NOMO-1 treated with DMSO at 0.1 percent for 48 hours (cell line): ENCODE measurements around the gene TBC1D16.

Experiments
- DNase-seq: peaks from one replicate; lab custom pipeline; 2025; ENCODE audit not compliant: unreplicated experiment; lab: John Stamatoyannopoulos, UW

The TBC1D16 gene

DNA sequence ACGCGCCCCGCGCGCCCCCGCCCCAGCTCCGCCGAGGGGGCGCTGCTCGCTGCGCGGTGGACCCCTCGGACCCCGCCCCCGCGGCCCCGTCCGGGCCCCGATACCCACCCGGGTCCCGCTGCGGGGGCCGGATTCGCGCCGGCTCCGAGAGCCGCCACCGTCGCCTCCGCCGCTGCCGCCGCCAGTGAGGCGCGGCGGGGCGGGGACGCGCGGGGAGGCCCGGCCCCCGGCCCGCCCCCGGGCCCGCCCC lies at the start of gene TBC1D16:
Gene TBC1D16 (minus strand): TSS at position 186 of the 250 bp plus-strand sequence. CDS start 22,325 bp downstream, outside the sequence.
- no peak for DNase-seq

DNA sequence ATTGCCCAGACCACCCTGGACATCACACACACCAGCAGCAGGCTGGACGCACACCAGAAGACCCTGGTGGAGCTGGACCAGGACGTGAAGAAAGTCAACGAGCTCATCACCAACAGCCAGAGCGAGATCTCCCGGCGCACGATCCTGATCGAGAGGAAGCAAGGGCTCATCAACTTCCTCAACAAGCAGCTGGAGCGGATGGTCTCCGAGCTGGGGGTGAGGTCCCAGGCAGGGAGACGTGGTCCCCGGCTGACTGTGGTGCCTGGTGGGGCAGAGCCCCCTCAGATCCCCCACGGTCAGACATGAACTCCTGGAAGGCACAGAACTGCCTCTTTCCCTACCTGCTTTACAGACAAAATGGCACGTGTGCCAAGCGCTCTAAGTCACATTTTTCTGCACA lies 49.1 kb upstream of the TBC1D16 start:
- no peak for DNase-seq

GRCh38 chr17:80083136-80083661 lies 47.5 kb upstream of the TBC1D16 start:
- DNase-seq, result no peak

GRCh38 chr17:80082403-80083135 lies 46.9 kb upstream of the TBC1D16 start:
- peak; percentile 58 for DNase-seq

GRCh38 chr17:80081596-80081995 lies 45.9 kb upstream of the TBC1D16 start:
- no peak for DNase-seq

DNA sequence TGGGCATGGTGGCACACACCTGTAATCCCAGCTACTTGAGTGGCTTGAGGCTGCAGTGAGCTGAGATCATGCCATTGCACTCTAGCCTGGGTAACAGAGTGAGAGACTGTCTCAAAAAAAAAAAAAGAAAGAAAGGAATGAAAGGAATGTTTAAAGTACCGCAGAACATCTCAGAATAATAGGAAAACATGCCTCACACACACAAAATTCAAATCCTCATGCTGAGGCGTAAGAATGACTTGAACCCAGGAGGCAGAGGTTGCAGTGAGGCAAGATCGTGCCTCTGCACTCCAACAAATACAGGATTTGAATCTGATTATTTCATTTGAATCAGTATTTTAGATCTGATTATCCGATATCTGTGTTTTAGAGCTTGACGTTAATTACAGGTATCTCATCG lies 44.4 kb upstream of the TBC1D16 start:
- no peak for DNase-seq

GRCh38 chr17:80072410-80072809 lies 36.7 kb upstream of the TBC1D16 start:
- DNase-seq, result no peak

GRCh38 chr17:80071116-80071841 lies 35.6 kb upstream of the TBC1D16 start:
- DNase-seq, result no peak

DNA sequence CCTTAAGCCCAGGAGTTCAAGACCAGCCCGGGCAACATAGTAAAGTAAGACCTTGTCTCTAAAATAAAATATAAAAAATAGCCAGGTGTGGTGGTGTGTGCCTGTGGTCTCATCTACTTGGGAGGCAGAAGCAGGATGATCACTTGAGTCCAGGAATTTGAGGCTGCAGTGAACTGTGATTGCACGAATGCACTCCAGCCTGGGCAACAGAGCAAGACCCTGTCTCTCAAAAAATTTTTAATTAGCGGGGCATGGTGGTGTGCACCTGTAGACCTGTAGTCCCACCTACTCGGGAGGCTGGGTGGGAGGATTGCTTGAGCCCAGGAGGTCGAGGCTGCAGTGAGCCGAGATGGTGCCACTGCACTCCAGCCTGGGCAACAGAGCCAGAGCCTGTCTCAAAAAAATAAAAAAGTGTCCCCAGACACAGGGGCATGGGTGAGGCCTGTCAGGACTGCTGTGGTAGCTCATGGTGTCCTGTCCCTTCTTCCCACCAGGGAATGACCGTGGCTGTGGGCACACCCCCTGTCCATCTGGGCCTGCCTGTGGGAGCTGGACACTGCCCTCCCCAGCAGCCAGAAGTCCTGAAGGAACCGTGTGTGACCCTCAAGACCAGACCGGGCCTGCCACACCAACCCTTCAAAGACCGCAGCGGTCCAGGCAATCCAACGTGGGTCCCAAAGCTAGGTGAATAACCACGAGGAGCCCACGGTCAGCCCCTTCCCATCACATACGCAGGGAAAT lies 34.9 kb upstream of the TBC1D16 start:
- DNase-seq, result no peak

- no peak for DNase-seq
These were observed 32.9 kb upstream of the TBC1D16 start for GRCh38 chr17:80068301-80069222.

- no peak for DNase-seq
These were observed 31.8 kb upstream of the TBC1D16 start for GRCh38 chr17:80067393-80067986.

DNA sequence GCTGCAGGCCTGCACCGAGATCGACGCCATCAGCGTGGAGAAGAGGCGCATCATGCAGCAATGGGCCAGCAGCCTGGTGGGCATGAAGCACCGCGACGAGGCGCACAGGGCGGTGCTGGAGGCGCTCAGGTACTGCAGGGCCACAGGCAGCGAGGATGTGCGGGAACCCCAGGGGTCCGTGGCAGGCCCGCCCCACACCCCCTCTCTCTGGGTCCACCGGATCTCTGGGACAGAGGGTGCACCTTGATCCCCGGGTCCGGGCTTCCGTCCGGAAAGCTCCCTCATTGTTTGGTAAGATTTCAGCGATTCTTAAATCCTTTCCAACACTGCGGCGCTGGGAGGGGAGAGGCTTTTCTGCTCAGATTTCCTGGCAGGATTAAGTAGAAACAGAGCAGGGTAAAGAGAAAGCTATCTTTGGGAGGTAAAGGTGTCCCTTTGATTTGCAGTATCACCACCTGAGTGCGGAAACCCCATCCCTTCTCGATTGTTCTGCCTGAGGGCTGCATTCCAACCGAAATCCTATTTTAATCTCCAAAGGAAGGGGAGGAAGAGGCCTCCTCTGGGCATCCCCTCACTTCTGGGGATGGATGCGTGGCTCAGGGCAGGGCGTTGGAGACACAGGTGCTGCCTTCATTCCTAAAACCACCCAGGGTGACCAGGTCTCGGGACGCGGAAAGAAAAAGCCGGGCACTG lies 30.0 kb upstream of the TBC1D16 start:
- no peak for DNase-seq

DNA sequence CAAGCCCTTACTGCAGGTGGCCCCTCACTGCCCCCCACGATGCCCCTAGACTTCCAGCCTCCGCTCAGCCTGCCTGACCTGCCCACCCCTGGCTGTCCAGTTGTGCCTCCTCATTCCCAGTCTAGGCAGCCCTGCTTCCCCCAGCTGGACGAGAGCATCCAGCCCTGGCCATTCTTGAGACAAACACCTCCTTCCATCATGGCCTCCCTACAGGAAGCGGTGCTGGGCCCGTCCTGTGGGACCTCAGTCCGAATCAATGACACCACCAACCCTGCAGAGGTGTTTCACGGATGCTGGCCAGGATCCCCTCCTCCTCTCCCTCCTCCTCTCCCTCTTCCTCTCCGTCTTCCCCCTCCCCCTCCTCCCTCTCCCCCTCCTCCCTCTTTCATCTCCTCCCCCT lies 29.0 kb upstream of the TBC1D16 start:
- DNase-seq, result no peak

DNA sequence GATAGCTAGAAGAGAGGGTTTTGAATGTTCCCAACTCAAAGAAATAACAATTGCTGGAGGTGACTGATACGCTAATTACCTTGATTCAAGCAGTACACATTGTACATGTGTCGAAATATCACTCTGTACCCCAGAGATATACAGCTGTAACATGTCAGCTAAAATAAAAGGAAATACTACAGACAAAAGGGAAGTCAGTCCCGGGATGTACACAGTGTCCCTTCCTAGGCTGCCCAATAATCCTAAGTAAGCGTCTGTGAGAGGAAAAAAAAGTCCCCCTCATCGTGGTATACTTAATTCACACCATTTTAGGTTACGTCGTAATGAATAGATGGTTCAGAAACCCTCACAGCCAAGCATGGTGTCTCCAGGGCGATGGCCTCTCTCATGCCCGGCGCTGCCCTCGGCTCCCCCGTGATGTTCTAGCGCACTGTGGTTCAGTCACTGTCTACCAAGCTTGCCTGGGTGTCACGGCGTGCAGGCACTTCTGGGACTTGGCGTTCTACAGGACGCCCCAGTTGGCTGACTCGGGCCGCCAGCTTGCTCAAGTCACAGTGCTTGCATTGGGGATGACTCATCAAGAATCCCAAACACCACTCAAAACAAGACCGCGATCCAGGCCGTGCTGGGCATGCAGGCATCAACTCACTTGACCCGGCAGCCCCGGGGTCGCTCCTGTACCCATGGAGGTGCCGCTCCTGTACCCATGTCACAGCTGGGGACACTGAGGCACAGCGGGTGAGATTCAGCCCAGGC lies 28.3 kb upstream of the TBC1D16 start:
- peak; percentile 34 for DNase-seq

GRCh38 chr17:80061421-80061820 lies 25.7 kb upstream of the TBC1D16 start:
- no peak for DNase-seq

GRCh38 chr17:80060644-80061043 lies 25.0 kb upstream of the TBC1D16 start:
- DNase-seq, result no peak

DNA sequence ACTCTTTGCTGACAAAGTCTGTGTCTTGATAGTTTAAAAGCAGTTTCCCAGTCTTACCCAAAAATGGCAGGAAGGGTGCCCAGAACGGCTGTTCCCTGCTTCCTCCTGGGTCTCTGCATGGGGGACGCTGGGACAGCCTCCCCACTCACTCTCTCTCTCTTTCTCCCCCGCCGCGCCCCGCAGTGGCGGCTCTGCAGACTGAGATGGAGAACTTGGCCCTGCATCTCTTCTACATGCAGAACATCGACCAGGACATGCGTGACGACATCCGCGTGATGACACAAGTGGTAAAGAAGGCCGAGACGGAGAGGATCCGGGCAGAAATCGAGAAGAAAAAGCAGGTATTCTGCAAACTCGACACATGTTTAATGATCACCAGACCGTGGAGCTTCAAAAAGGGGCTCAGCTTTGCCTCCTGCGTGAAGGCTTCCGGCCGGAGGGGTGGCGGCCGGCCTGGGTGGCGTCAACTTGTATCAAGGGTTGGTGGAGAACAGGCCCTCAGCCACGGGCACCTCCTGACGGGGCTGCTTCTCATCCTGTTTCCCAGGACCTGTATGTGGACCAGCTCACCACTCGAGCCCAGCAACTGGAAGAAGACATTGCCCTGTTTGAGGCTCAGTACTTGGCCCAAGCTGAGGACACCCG lies 22.8 kb upstream of the TBC1D16 start:
- DNase-seq, result no peak

GRCh38 chr17:80055597-80055996 lies 19.9 kb upstream of the TBC1D16 start:
- no peak for DNase-seq

DNA sequence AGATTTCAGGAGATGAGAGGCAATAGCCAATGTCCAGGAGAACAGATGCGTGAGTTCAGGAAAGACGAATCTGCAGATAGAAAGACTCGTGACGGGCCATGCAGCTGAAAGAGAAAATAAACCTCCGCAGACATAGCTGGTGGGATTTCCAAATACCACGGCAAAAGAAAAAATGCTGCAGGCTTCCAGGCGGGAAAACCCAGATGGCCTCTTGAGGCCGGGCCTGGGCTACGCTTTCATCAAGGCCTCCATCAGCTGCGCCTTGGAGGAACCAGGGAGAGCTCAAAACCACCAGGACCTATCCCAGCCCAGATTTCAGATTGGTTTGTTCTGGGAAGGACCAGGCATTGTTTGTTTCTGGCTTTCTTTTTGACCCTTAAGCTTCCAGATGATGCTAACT lies 17.4 kb upstream of the TBC1D16 start:
- DNase-seq, result no peak
